Ovary (tissue), 9 donors: ENCODE measurements around the gene PDSS2. TPM values are rescaled to one million over a fixed set of nuclear protein-coding genes. Genes with fewer than 3 reads are reported as not detected.

Experiments
- DNase-seq, 5 donors: peaks; one replicate each; pipeline ENCODE4 v3.0.0-alpha.2; 2019 to 2020
- H3K27ac ChIP-seq, 2 donors: fragments of 200-600 bp; one replicate each; pipeline versions ENCODE4 v1.5.1 to v1.8.0; 2019 to 2022
- H3K27me3 ChIP-seq: fragments of 200-600 bp; one replicate; pipeline ENCODE4 v1.8.0; 2022
- H3K36me3 ChIP-seq: fragments of 200-600 bp; sonication (generic); one replicate; pipeline ENCODE4 v1.5.1; 2019
- H3K4me1 ChIP-seq: one replicate; pipeline ENCODE4 v1.8.1; 2013; ENCODE audit warnings: mild to moderate bottlenecking, moderate library complexity; ENCODE audit not compliant: insufficient read depth
- H3K4me3 ChIP-seq: fragments of 200-600 bp; sonication (generic); one replicate; pipeline ENCODE4 v1.5.1; 2017
- H3K9me3 ChIP-seq, 2 donors: fragments of 200-600 bp in 1 of 2; sonication (generic) in 1 of 2; one replicate each; pipeline versions ENCODE4 v1.5.1 to v1.8.1; 2013 to 2019; ENCODE audit warnings: mild to moderate bottlenecking in 1 of 2, moderate library complexity in 1 of 2
- EP300 ChIP-seq: sonication (generic); formaldehyde crosslinking; IDR thresholded peaks from one replicate; pipeline ENCODE4 v1.6.1; 2017; ENCODE audit warnings: antibody characterized with exemption
- POLR2A ChIP-seq: fragments of 450-650 bp; IDR thresholded peaks from one replicate; pipeline ENCODE4 v1.6.1; 2017; ENCODE audit warnings: antibody characterized with exemption, mild to moderate bottlenecking, moderate library complexity
- WGBS, 3 donors: extraction: QIAGEN DNeasy Blood & Tissue Kit in 1 of 3; methylation state at CpG; one replicate each; pipeline versions ENCODE4 v1.1.5 to v1.1.7; 2013 to 2017; 5-methylcytosine and 5-hydroxymethylcytosine counted together
- intact Hi-C, 4 donors: fragments of 100-400 bp; cut with DNase I; formaldehyde crosslinking; loops; one replicate each; pipeline versions ENCODE4 v1.11.0 to v1.15.1; 2022 to 2023
- polyA plus RNA-seq, 2 donors: library from polyadenylated mRNA; stranded (reverse); fragments of 200-250 nt in 1 of 2; fragments of 350-450 nt in 1 of 2; fragmentation: Illumina TruSeq in 1 of 2; extraction: RNeasy Lipid Tissue Mini Kit (QIAGEN cat#74804) in 1 of 2; gene quantifications; one replicate each; pipeline ENCODE4 v1.2.3, GENCODE V29; 2013 to 2014
- total RNA-seq, 7 donors: library from RNA; depleted of rRNA in 2 of 7; stranded (reverse); fragments of >200 nt in 2 of 7; fragmentation: NEBNext Ultra II Directional in 3 of 7; extraction: Animal tissue kit (Norgen Biotek cat#: 25700) in 3 of 7; gene quantifications; one replicate each; pipeline versions ENCODE4 v1.1.0 to v1.2.4, GENCODE V29; 2016 to 2023
- TF ChIP-seq, protein P1 (sequence below), 3 donors: fragments of 450-650 bp in 2 of 3; fragments of 200-600 bp in 1 of 3; IDR thresholded peaks; one replicate each; pipeline versions ENCODE4 v1.5.1 to v1.8.0; 2016 to 2022; ENCODE audit warnings: antibody characterized with exemption in 3 of 3, mild to moderate bottlenecking in 1 of 3
- donor health status: DM: no; HTN: no; CAD: no; lungs with moderate emphysema.
- donor health status: DM: no; HTN: no; CAD: no.
- donor health status: Bipolar disorder and iron deficiency.
- donor health status: DM: yes; HTN: yes; CAD: no.
- donor health status: DM: no; HTN: no; CAD: no.
- donor health status: DM: yes; HTN: yes; CAD: no.

The PDSS2 gene
- total and polyA plus RNA-seq, 9 donors = 8.2 to 17.5 (median 12.0) TPM

DNA sequence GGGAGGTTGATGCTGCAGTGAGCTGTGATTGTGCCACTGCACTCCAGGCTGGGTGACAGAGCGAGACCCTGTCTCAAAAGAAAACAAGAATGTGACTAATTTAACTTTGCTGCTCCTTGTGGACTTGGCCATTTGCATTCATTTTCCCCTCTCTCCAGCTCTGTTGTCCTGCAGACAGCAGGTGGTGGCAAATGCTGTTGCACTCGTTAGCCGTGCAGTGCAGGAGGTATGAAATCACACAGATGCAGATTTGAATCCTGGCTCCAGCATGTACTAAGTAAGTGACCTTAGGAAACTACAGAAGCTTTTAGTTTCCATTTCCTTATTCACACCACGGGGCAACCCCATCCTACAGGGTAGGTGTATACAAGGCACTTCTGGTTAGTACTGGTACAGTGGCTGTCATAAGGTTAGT is 334.4 kb downstream of the PDSS2 start:
- DNase-seq = no peak
- no peak for TF ChIP-seq POLR2A
- TF ChIP-seq, protein P1, sequence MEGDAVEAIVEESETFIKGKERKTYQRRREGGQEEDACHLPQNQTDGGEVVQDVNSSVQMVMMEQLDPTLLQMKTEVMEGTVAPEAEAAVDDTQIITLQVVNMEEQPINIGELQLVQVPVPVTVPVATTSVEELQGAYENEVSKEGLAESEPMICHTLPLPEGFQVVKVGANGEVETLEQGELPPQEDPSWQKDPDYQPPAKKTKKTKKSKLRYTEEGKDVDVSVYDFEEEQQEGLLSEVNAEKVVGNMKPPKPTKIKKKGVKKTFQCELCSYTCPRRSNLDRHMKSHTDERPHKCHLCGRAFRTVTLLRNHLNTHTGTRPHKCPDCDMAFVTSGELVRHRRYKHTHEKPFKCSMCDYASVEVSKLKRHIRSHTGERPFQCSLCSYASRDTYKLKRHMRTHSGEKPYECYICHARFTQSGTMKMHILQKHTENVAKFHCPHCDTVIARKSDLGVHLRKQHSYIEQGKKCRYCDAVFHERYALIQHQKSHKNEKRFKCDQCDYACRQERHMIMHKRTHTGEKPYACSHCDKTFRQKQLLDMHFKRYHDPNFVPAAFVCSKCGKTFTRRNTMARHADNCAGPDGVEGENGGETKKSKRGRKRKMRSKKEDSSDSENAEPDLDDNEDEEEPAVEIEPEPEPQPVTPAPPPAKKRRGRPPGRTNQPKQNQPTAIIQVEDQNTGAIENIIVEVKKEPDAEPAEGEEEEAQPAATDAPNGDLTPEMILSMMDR (IDR thresholded peaks at IDR 0.05) = no peak
- no peak for TF ChIP-seq EP300
- H3K9me3 ChIP-seq = no peaks in the 10 kb centered on the region
- H3K4me1 ChIP-seq = no peaks in the 10 kb centered on the region
- H3K36me3 ChIP-seq = no peaks in the 10 kb centered on the region
- no peaks in the 10 kb centered on the region for H3K27me3 ChIP-seq
- intact Hi-C loops = no loop called here
- no peak overlapping the region for H3K27ac ChIP-seq
- no peak overlapping the region for H3K4me3 ChIP-seq
- 35 to 49% (median 44%) methylated on average over 4 of the region's 4 CpGs for WGBS, 3 donors

DNA sequence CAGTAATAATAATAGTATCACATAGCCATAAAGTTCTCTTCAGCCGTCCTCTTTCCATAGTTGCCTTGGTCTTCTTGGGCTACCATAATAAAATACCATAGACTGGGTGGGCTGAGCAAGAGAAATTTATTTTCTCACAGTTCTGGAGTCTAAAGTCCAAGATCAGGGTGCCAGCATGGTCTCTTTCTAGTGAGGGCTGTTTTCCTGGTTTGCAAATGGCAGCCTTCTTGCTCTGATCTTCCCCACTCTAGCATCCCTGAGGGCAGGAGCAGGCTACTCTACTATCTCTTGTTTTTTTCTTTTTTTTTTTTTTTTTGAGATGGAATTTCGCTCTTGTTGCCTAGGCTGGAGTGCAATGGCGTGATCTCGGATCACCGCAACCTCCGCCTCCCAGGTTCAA is 335.9 kb downstream of the PDSS2 start:
- Histone ChIP-seq H3K4me1 (no peaks in the 10 kb centered on the region), H3K36me3 (no peaks in the 10 kb centered on the region), H3K27me3 (no peaks in the 10 kb centered on the region), H3K27ac (no peak overlapping the region), H3K4me3 (no peak overlapping the region), H3K9me3 (no peaks in the 10 kb centered on the region)
- WGBS, 3 donors = 95 to 96% (median 96%) methylated on average over 6 of the region's 6 CpGs
- TF ChIP-seq EP300 = no peak
- no peak for DNase-seq
- intact Hi-C loops = no loop called here

DNA sequence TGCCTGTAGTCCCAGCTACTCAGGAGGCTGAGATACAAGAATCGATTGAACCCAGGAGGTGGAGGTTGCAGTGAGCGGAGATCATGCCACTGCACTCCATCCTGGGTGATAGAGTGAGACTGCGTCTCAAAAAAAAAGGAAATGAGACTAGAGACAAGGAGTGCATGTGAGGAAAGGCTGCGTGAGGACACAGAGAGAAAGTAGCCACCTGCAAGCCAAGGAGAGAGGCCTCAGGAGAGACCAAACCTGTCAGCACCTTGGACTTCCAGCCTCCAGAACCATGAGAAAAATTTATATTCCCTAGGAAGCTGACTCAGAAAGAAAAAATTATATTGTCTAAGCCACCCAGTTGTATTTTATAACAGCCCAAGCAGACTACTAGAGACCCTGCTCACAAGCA is 336.6 kb downstream of the PDSS2 start:
- no peak overlapping the region for H3K4me3 ChIP-seq
- no peak for DNase-seq
- intact Hi-C loops = no loop called here
- no peaks in the 10 kb centered on the region for H3K9me3 ChIP-seq
- H3K27me3 ChIP-seq = no peaks in the 10 kb centered on the region
- no peak overlapping the region for H3K27ac ChIP-seq
- no peaks in the 10 kb centered on the region for H3K36me3 ChIP-seq
- no peaks in the 10 kb centered on the region for H3K4me1 ChIP-seq
- no peak for TF ChIP-seq POLR2A
- TF ChIP-seq EP300 = no peak
- TF ChIP-seq, protein P1 (IDR thresholded peaks at IDR 0.05) = no peak
- WGBS, 3 donors = 92 to 97% (median 92%) methylated on average over 4 of the region's 4 CpGs

DNA sequence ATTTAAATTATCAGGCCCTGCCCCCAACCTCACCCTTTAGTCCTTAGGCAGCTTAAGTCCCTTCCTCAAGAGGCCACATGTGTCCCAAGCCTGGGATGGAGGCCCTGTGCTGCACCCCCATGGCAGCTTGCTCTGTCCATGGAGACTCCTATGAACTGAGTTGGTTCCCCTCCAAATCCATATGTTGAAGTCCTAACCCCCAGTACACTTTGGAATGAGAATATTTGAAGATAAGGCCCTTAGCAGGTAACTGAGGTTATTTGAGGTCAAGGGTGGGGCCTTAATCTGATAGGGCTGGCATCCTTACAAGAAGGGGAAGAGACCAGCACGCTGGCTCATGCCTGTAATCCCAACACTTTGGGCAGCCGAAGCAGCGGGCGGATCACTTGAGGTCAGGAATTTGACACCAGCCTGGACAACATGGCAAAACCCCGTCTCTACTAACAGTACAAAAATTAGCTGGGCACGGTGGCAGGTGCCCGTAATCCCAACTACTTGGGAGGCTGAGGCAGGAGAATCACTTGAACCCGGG is 337.3 kb downstream of the PDSS2 start:
- H3K4me3 ChIP-seq = no peak overlapping the region
- no peak for TF ChIP-seq POLR2A
- TF ChIP-seq, protein P1 (IDR thresholded peaks at IDR 0.05) = no peak
- no peak for TF ChIP-seq EP300
- DNase-seq = no peak
- 84% methylated on average over 8 of the region's 8 CpGs for WGBS, 3 donors
- H3K4me1 ChIP-seq = no peaks in the 10 kb centered on the region
- no peaks in the 10 kb centered on the region for H3K27me3 ChIP-seq
- intact Hi-C loops = no loop called here
- H3K27ac ChIP-seq = no peak overlapping the region
- H3K36me3 ChIP-seq = no peaks in the 10 kb centered on the region
- H3K9me3 ChIP-seq = no peaks in the 10 kb centered on the region

DNA sequence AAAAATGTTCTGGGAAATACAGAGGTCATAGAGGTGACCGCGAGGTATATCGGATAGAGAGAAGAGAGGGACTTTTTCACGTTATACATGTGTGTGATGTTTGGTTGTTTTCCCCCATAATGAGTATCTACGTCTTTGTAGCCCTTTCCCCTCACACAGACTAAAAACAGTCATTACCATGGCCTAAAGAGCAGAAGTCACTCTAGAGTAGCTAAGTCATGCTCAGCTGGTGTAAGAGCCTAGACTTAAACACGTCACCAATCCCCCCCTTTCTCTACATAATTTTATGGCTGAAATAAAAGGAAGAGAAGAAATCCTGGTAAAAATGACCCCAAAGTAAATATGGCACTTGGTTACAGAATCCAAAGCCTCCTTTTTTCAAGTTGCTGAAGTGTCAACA is 338.1 kb downstream of the PDSS2 start:
- 90 to 94% (median 90%) methylated on average over 6 of the region's 6 CpGs for WGBS, 3 donors
- no peak for DNase-seq
- TF ChIP-seq POLR2A (no peak), EP300 (no peak)
- TF ChIP-seq, protein P1 (IDR thresholded peaks at IDR 0.05) = no peak

More for the DNA sequence above, 338.1 kb downstream of the PDSS2 start:
- Histone ChIP-seq H3K9me3 (no peaks in the 10 kb centered on the region), H3K27ac (no peak overlapping the region), H3K4me1 (no peaks in the 10 kb centered on the region), H3K4me3 (no peak overlapping the region), H3K27me3 (no peaks in the 10 kb centered on the region), H3K36me3 (no peaks in the 10 kb centered on the region)
- intact Hi-C loops = no loop called here
